Activated naive CD8-positive, alpha-beta T cell treated with anti-CD3 and anti-CD28 coated beads for 36 hours (primary cell): Measurements from ENCODE around the gene BEST4. TPM values are rescaled to one million over a fixed set of nuclear protein-coding genes. Genes with fewer than 3 reads are reported as not detected.
"Not testable (repeated sequence)": the region's sequence is repeated elsewhere in the genome, so short reads cannot be mapped to it uniquely, and the experiment has no call there.

Experiments used
- DNase-seq: peaks from one replicate; pipeline ENCODE4 v3.0.0; 2021
- H3K27ac Mint-ChIP-seq: one replicate; pipeline ENCODE4 v1.8.0; 2022; ENCODE audit warnings: mild to moderate bottlenecking, moderate library complexity, mixed read lengths
- H3K27me3 Mint-ChIP-seq: one replicate; pipeline ENCODE4 v1.8.0; 2022; ENCODE audit warnings: mild to moderate bottlenecking, mixed read lengths
- H3K36me3 Mint-ChIP-seq: one replicate; pipeline ENCODE4 v1.8.0; 2021; ENCODE audit warnings: mild to moderate bottlenecking, mixed read lengths
- H3K4me1 Mint-ChIP-seq: one replicate; pipeline ENCODE4 v1.8.0; 2021; ENCODE audit warnings: mixed read lengths
- H3K4me3 Mint-ChIP-seq: one replicate; pipeline ENCODE4 v1.8.0; 2022; ENCODE audit warnings: mild to moderate bottlenecking, moderate library complexity, mixed read lengths
- H3K9me3 Mint-ChIP-seq: one replicate; pipeline ENCODE4 v1.8.0; 2022; ENCODE audit warnings: mixed read lengths
- total RNA-seq, 2 experiments: library from RNA; stranded (reverse); gene quantifications; one replicate each; pipeline ENCODE4 v1.2.3, GENCODE V29; 2021

Gene BEST4
- total RNA-seq, 2 experiments from 2014 or later, result 1.5 to 1.8 TPM

GRCh38 chr1:44798481-44799365 is 10.8 kb upstream of the BEST4 start:
- Mint-ChIP-seq H3K27ac (peak overlapping the region; percentile 100), H3K4me1 (peaks cover 26% of the 10 kb centered on the region), H3K9me3 (no peaks in the 10 kb centered on the region), H3K4me3 (no peak overlapping the region), H3K36me3 (peaks cover 31% of the 10 kb centered on the region), H3K27me3 (no peaks in the 10 kb centered on the region)
- no peak for DNase-seq

- not testable (repeated sequence) for H3K27ac Mint-ChIP-seq, H3K4me3 Mint-ChIP-seq, H3K27me3 Mint-ChIP-seq, H3K9me3 Mint-ChIP-seq, DNase-seq
- Mint-ChIP-seq H3K4me1 (peaks cover 18% of the 10 kb centered on the region), H3K36me3 (peaks cover 23% of the 10 kb centered on the region)
Observed at GRCh38 chr1:44797886-44798285, 9.9 kb upstream of the BEST4 start.

GRCh38 chr1:44792736-44793502 is 4.9 kb upstream of the BEST4 start:
- no peak overlapping the region for H3K27ac Mint-ChIP-seq
- H3K4me3 Mint-ChIP-seq, result no peak overlapping the region
- no peaks in the 10 kb centered on the region for H3K27me3 Mint-ChIP-seq
- peaks cover 2% of the 10 kb centered on the region for H3K4me1 Mint-ChIP-seq
- no peaks in the 10 kb centered on the region for H3K36me3 Mint-ChIP-seq
- no peak for DNase-seq
- H3K9me3 Mint-ChIP-seq, result no peaks in the 10 kb centered on the region

- Mint-ChIP-seq H3K36me3 (no peaks in the 10 kb centered on the region), H3K9me3 (no peaks in the 10 kb centered on the region), H3K27me3 (no peaks in the 10 kb centered on the region), H3K4me1 (peaks cover 6% of the 10 kb centered on the region), H3K4me3 (no peak overlapping the region), H3K27ac (no peak overlapping the region)
- DNase-seq, result no peak
Observed at GRCh38 chr1:44790968-44791801, 3.2 kb upstream of the BEST4 start.

GRCh38 chr1:44787506-44787905 is 464 bp downstream of the BEST4 start:
- DNase-seq, result no peak
- Mint-ChIP-seq H3K27me3 (no peaks in the 10 kb centered on the region), H3K4me3 (no peak overlapping the region), H3K36me3 (peaks cover 4% of the 10 kb centered on the region), H3K9me3 (no peaks in the 10 kb centered on the region), H3K27ac (no peak overlapping the region), H3K4me1 (peaks cover 32% of the 10 kb centered on the region)

GRCh38 chr1:44786841-44787426 is 1.0 kb downstream of the BEST4 start:
- Mint-ChIP-seq H3K9me3 (no peaks in the 10 kb centered on the region), H3K27ac (peak overlapping the region; percentile 86), H3K36me3 (peaks cover 7% of the 10 kb centered on the region), H3K27me3 (no peaks in the 10 kb centered on the region), H3K4me1 (peaks cover 33% of the 10 kb centered on the region), H3K4me3 (peak overlapping the region; percentile 81)
- no peak for DNase-seq

GRCh38 chr1:44786138-44786840 is 1.7 kb downstream of the BEST4 start:
- Mint-ChIP-seq H3K27ac (peak overlapping the region; percentile 86), H3K36me3 (peaks cover 13% of the 10 kb centered on the region), H3K4me3 (peak overlapping the region; percentile 81), H3K4me1 (peaks cover 35% of the 10 kb centered on the region), H3K9me3 (no peaks in the 10 kb centered on the region), H3K27me3 (no peaks in the 10 kb centered on the region)
- peak; percentile 81 for DNase-seq

GRCh38 chr1:44785501-44786137 is 2.4 kb downstream of the BEST4 start:
- Mint-ChIP-seq H3K27ac (peak overlapping the region; percentile 86), H3K36me3 (peaks cover 19% of the 10 kb centered on the region), H3K27me3 (no peaks in the 10 kb centered on the region), H3K9me3 (no peaks in the 10 kb centered on the region), H3K4me3 (peak overlapping the region; percentile 81), H3K4me1 (peaks cover 32% of the 10 kb centered on the region)
- DNase-seq, result no peak

GRCh38 chr1:44785029-44785380 is 3.0 kb downstream of the BEST4 start:
- Mint-ChIP-seq H3K4me1 (peaks cover 36% of the 10 kb centered on the region), H3K27me3 (no peaks in the 10 kb centered on the region), H3K4me3 (peak overlapping the region; percentile 81), H3K27ac (peak overlapping the region; percentile 86), H3K36me3 (peaks cover 25% of the 10 kb centered on the region), H3K9me3 (no peaks in the 10 kb centered on the region)
- no peak for DNase-seq

GRCh38 chr1:44784094-44785028 is 3.6 kb downstream of the BEST4 start:
- no peaks in the 10 kb centered on the region for H3K9me3 Mint-ChIP-seq
- H3K4me1 Mint-ChIP-seq, result peaks cover 36% of the 10 kb centered on the region
- DNase-seq, result peak; percentile 55

GRCh38 chr1:44783697-44784093 is 4.3 kb downstream of the BEST4 start:
- Mint-ChIP-seq H3K4me1 (peaks cover 38% of the 10 kb centered on the region), H3K27ac (peak overlapping the region; percentile 71), H3K27me3 (no peaks in the 10 kb centered on the region), H3K4me3 (peak overlapping the region; percentile 68), H3K9me3 (no peaks in the 10 kb centered on the region), H3K36me3 (peaks cover 38% of the 10 kb centered on the region)
- no peak for DNase-seq

More at GRCh38 chr1:44784094-44785028, 3.6 kb downstream of the BEST4 start:
- peak overlapping the region; percentile 86 for H3K27ac Mint-ChIP-seq
- H3K36me3 Mint-ChIP-seq, result peaks cover 31% of the 10 kb centered on the region
- peak overlapping the region; percentile 81 for H3K4me3 Mint-ChIP-seq
- no peaks in the 10 kb centered on the region for H3K27me3 Mint-ChIP-seq

GRCh38 chr1:44780583-44781121 is 7.3 kb downstream of the BEST4 start:
- Mint-ChIP-seq H3K27me3 (no peaks in the 10 kb centered on the region), H3K4me3 (no peak overlapping the region), H3K9me3 (no peaks in the 10 kb centered on the region), H3K36me3 (peaks cover 68% of the 10 kb centered on the region), H3K4me1 (peaks cover 45% of the 10 kb centered on the region), H3K27ac (peak overlapping the region; percentile 42)
- DNase-seq, result no peak
